EL (cell line): ENCODE data around the gene PDIA4.
A peak's percentile ranks its signal among the peaks of the same experiment; 100 is the strongest.
"Not testable (repeated sequence)": the region's sequence is repeated elsewhere in the genome, so short reads cannot be mapped to it uniquely, and the experiment has no call there.

Experiments
- DNase-seq: peaks from one replicate; pipeline ENCODE4 v3.0.0-alpha.2; 2016

The PDIA4 gene

GRCh38 chr7:149030439-149030838 lies 2.1 kb upstream of the PDIA4 start:
- not testable (repeated sequence) for DNase-seq

GRCh38 chr7:149027611-149028345 lies 527 bp downstream of the PDIA4 start:
- DNase-seq: peak; percentile 16

DNA sequence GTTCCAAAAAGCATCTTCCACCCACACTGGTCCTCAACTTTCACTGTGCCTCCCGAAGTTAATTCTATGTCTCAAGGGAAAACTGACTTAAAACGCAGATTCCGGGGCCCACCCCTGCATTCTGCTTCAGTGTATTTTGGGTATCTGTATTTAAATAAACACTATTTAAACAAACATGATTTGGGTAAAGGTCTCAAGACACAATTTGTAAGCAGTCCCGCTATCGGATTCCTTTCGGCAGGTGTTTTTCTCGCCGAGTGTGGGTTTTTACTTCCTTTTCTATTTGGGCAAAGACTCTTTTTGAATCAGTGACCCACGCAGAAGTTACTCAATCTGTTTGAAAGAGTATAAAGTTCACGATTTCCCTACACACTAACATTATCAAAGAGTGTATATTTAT lies 1.2 kb downstream of the PDIA4 start:
- no peak for DNase-seq

- no peak for DNase-seq
Measured at GRCh38 chr7:149023662-149024061, 4.6 kb downstream of the PDIA4 start.

DNA sequence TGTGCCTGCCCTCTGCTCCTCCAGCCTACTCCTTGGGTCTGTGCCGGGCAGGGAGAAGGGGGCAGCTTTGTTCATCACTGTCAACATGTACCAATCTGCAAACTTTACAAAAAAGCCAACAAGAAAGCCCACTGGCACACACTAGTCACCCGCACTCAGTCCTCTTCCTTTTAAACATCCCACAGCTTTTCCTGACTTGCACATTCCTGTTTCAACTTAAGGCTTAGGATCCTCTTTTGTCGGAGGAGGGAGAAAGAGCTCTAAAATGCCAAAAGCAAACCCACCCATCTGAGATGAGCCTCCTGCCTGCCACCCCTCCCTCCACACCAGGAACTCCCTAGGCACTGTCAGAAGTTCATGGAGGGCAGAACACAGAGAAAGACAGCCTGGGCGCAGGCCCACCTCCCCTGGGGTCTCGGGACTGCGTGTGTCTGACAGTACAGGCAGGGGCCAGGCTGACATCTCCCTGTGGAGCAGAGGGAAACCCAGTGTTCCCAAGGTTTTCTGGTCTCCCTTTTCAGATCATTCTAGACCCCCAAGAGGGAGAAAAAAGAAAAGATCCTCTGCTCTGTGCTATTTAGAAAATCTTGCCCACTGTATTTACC lies 5.4 kb downstream of the PDIA4 start:
- no peak for DNase-seq

- DNase-seq: no peak
Measured at GRCh38 chr7:149021725-149022062, 6.6 kb downstream of the PDIA4 start.

GRCh38 chr7:149020483-149020882 lies 7.8 kb downstream of the PDIA4 start:
- DNase-seq: no peak

GRCh38 chr7:149016876-149017275 lies 11.4 kb downstream of the PDIA4 start:
- no peak for DNase-seq

DNA sequence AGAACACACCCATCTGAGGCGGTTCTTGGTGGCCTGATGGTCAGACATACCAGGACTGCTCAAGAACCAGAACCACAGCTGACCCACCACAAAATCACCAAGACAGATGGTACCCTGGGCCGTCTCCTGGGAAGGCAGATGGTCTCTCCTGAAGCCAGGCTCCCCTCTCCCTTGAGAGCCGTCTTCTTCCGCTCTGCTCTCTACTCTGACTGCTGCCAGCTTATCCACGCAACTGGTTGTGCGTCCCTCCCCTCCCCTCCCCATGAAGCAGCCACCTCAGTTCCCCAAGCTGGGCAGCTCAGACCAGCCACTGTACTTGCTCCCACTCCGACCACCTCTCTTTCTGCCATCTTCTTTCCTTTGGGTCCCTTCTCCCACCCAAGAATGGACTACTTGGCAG lies 14.0 kb downstream of the PDIA4 start:
- no peak for DNase-seq

DNA sequence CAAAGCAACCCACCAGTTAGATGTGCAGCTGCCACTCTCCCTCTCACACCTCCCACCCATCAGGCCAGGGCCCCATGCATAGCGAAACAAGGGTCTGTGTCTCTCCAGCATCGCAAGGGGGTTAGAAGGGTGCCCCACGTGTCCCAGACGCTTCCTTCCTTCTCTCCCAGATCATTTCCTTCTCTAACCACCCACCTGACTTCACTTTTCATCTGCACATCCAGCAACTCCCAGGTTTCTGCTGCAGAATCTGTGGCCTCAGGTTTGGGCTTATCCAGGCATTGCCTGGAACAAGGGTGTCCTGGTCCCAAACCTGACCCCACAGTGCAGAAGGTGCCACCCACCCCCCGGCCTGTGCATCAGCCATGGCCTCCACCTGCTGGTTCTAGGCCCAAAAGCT lies 14.4 kb downstream of the PDIA4 start:
- no peak for DNase-seq

GRCh38 chr7:149012730-149013129 lies 15.6 kb downstream of the PDIA4 start:
- DNase-seq: not testable (repeated sequence)

DNA sequence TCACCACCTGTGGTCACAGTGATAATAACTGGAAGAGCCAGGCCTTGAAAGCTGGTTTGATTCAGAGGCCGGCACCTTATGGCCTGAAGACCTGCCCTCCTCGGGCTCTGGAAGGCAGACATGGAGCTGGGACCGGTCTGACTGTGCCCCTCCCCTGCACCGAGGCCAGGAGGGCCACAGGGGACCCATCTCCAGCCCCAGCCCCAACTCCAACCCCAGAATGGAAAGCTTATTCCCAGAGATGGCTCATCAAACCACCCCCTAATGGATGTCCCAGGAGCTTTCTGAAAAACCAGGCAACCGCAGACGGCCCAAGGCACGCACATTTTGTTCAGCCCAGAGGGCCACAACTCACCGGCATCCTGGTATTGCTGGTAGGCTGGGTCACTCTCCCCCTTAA lies 16.8 kb downstream of the PDIA4 start:
- no peak for DNase-seq

GRCh38 chr7:149010451-149010850 lies 17.9 kb downstream of the PDIA4 start:
- no peak for DNase-seq

DNA sequence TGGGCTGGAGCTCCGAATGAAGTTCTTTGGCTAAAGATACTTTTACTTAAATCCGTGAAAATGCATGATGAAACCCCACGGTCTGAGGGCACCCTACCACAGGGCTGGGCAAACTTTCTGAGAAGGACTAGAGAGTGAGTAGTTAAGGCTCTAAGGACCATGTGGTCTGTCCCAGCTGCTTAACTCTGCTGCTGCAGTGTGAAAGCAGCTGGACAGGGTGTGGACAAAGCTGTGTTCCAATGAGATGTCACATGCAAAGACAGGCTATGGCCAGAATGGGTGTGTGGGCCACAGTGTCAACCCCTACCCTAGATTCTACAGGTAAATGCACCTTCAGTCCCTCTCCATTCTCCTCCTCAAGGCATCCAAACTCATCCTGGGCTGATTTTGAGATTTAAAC lies 18.8 kb downstream of the PDIA4 start:
- DNase-seq: no peak

- peak; percentile 13 for DNase-seq
Measured at GRCh38 chr7:149007611-149008010, 20.7 kb downstream of the PDIA4 start.

- no peak for DNase-seq
Measured at GRCh38 chr7:149007146-149007545, 21.2 kb downstream of the PDIA4 start.

DNA sequence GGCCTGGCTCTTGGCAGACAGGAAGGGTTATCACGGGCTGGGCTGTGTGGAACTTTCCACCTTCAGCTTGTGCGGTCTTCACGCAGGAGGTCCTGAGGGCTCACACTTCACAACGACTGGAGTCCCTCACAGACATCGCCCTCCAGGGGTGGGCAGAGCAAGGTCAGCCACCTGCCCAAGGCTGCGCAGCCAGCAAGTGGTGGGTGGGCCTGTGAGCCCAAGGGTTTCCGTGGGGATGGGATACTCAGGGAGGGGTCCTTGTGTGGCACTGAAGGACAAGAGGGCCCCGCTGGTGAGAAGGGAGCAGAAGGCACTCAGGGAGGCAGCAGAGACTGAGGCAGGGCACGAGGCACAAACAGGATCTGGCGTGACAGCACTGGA lies 22.0 kb downstream of the PDIA4 start:
- no peak for DNase-seq

DNA sequence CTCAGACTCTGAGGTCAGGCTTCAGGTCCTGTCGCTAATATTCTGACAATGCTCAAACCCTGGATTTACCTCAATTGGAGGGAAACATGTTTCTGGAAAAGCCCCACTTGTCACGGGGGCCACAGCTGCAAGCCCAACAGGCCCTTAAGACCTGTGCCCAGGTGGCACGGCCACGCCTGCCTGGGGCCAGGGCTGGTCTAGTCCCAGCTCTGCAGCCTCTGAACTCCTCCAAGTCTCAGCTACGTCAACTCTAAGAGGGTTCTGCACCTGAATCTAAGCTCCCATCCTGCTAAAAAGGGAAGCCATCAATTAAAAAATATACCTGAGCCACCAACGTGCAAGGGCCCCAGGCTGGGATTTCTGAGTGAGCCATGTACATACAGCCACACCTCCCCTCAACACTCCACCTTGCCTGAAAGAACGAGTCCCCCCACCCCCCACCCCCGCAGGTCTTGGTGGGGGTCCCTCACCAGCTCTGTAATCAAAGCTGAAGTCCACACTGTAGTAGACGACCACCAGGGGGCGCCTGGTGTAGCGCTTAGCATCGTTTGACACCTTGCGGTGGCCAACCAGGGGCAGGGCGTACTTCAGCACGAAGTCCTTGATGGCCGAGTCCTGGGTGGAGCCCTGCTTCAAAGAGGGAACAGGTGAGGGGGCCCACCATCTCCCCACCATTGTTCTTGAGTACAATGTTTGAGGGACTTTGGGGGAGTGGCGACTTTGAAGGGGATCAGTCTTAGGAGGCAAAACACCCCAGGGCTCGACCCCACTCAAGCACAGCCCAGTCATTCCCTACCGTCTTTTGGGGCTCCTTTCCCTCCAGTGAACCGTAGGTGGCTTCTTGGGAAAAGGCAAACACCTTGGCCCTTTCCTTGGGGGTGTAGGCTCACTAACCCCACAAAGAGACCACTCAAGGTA lies 22.6 kb downstream of the PDIA4 start:
- DNase-seq: peak; percentile 49

DNA sequence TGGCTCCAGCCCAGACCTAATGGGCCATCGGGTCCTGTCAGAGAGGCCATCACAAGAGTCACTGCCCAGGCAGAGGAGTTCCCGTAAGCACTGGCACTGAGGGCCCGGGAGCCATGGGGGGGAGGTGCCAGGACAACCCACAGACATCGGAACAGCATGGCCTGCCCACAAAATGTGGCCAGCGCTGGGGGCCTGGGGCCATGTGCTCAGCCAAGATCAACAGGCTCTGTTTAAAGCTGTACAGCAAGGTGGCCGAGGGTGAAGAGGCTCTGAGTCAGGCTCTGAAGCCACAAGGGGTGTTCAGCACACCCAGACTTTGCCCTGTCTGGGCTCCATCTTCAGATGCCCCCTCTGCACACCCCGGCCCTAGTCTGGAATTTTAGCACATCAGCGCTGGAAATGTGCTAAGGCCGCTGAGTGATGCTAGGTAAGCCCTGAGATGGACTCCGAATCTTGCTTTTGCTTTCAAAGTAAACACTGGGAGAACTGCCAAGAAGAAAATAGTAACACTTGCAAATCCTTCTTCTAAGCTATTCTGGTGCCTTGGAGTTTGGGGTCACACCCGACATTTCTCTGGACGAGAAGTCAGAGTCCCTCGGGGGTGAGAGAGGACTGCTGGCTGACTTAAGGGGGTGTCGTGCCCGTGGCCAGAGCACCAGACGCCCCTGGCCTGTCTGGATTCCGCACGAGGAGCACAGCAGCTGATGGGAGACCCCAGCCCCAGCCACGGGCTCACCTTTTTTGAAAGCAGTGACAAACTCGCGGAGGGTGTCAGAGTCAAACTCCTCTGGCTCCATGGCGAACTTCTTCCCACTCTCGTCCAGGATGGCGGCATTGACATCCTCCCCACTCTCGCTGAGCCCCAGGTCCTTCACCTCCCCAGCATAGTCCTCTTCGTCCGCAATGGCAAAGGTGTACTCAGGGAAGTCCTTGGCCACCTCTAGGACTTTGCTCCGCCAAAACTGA lies 23.6 kb downstream of the PDIA4 start:
- no peak for DNase-seq

DNA sequence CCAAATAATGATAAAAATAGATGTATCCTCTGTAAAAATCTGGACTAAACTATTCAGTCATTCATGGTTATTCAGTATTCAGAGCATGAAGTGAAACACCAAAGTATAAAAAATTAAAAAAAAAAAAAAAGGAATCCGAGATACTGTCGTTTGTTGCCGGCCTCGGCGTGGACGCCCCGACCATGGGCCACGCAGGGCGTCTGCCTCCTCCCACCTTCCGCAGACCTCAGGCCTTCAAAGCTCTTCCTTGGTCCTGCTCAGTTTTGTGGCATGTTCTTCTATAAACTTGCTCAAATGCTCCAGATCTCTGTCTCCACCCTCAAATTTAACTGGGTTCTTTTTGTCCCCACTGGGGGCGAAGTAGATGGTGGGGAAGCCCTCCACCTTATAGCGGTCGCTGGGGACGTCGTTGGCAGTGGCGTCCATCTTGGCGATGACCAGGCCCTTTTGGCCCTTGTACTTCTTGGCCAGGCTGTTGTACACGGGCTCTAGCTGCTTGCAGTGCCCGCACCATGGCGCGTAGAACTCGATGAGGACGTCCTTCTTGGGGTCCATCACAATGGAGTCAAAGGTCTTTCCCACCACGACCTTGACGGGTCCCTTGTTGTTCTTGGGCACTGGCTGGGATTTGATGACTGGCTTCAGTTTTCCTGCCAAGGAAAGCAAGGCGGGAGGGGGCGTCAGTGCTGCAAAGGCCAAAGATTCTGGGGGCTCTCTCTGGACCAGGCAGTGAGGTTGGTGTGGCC lies 24.6 kb downstream of the PDIA4 start:
- no peak for DNase-seq

DNA sequence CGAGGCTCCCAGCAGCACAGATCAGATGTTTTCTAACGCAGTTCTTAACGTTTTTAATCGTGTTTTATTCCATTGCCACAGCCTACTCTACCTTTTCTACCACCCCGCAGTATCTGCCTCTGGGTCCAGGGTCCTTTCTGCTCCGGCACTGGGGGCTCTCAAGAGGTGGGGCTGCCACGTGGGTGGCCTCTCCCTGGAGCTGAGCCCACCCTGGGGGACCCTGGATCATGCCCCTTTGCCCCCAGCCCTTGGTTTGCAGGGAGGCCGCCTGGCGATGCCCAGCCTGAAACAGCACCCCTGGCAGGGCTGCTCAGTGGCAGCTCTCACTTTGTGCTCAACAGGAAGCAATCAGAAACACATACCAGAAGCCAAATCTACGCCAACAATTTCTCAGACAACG lies 25.3 kb downstream of the PDIA4 start:
- no peak for DNase-seq

- no peak for DNase-seq
Measured at GRCh38 chr7:149002604-149003003, 25.7 kb downstream of the PDIA4 start.
